Activated CD4-positive, alpha-beta memory T cell treated with anti-CD3 and anti-CD28 coated beads for 36 hours (primary cell): ENCODE measurements around the gene PLA2G6. TPM values are rescaled to one million over a fixed set of nuclear protein-coding genes. Genes with fewer than 3 reads are reported as not detected.
A peak's percentile ranks its signal among the peaks of the same experiment; 100 is the strongest.
"Not testable (repeated sequence)": the region's sequence is repeated elsewhere in the genome, so short reads cannot be mapped to it uniquely, and the experiment has no call there.

ENCODE experiments used
- CTCF ChIA-PET: fragments of 350-600 bp; sonication (Branson Sonifier 250); formaldehyde crosslinking; loops from one replicate; lab custom pipeline; 2021; ENCODE audit warnings: antibody characterized with exemption, inconsistent platforms; lab: Charles Lee
- POLR2A ChIA-PET: fragments of 350-600 bp; sonication (Branson Sonifier 250); formaldehyde crosslinking; loops from one replicate; lab custom pipeline; 2021; ENCODE audit warnings: antibody characterized with exemption; lab: Charles Lee
- DNase-seq: peaks from one replicate; pipeline ENCODE4 v3.0.0-alpha.2; 2020
- H3K27ac Mint-ChIP-seq: one replicate; pipeline ENCODE4 v1.8.0; 2021; ENCODE audit warnings: mixed read lengths
- H3K27me3 Mint-ChIP-seq: one replicate; pipeline ENCODE4 v1.8.0; 2021; ENCODE audit warnings: mixed read lengths
- H3K36me3 Mint-ChIP-seq: one replicate; pipeline ENCODE4 v1.8.0; 2021; ENCODE audit warnings: mixed read lengths
- H3K4me1 Mint-ChIP-seq: one replicate; pipeline ENCODE4 v1.8.0; 2021; ENCODE audit warnings: low read depth, mixed read lengths
- H3K4me3 Mint-ChIP-seq: one replicate; pipeline ENCODE4 v1.8.0; 2021; ENCODE audit warnings: mild to moderate bottlenecking, mixed read lengths
- H3K9me3 Mint-ChIP-seq: one replicate; pipeline ENCODE4 v1.8.0; 2021; ENCODE audit warnings: mixed read lengths
- intact Hi-C: fragments of 100-400 bp; cut with micrococcal nuclease; formaldehyde crosslinking; loops from one replicate; pipeline ENCODE4 v1.15.1; 2023
- total RNA-seq, 2 experiments: library from RNA; stranded (reverse); gene quantifications; one replicate each; pipeline ENCODE4 v1.2.3, GENCODE V29; 2021

Gene PLA2G6
- total RNA-seq, 2 experiments from 2014 or later = 63.7 to 69.5 TPM

- H3K4me3 Mint-ChIP-seq = no peak overlapping the region
- H3K9me3 Mint-ChIP-seq = no peaks in the 10 kb centered on the region
- DNase-seq = no peak
- no peaks in the 10 kb centered on the region for H3K27me3 Mint-ChIP-seq
- H3K36me3 Mint-ChIP-seq = peaks cover 3% of the 10 kb centered on the region
- no peaks in the 10 kb centered on the region for H3K4me1 Mint-ChIP-seq
- CTCF ChIA-PET = interaction anchor here (0.6 to 1.5 kb wide), 3 partner anchors 8 to 449 kb away, joined by 3 to 4 read pairs (median 4); no protein-coding TSS in a partner anchor
- POLR2A ChIA-PET = interaction anchor here (0.9 kb wide), 1 partner anchor 20 kb away, joined by 3 read pairs; no protein-coding TSS in a partner anchor
- intact Hi-C loops = no loop called here
- no peak overlapping the region for H3K27ac Mint-ChIP-seq
Measured at GRCh38 chr22:38122616-38123015, 59.0 kb downstream of the PLA2G6 start.

GRCh38 chr22:38120359-38121110 lies 61.1 kb downstream of the PLA2G6 start:
- H3K27ac Mint-ChIP-seq = no peak overlapping the region
- no peaks in the 10 kb centered on the region for H3K9me3 Mint-ChIP-seq
- no peaks in the 10 kb centered on the region for H3K4me1 Mint-ChIP-seq
- ChIA-PET CTCF (no interaction called here), POLR2A (no interaction called here)
- H3K27me3 Mint-ChIP-seq = no peaks in the 10 kb centered on the region
- no peaks in the 10 kb centered on the region for H3K36me3 Mint-ChIP-seq
- intact Hi-C loops = no loop called here
- no peak overlapping the region for H3K4me3 Mint-ChIP-seq
- DNase-seq = no peak

- DNase-seq, H3K4me1 Mint-ChIP-seq, H3K36me3 Mint-ChIP-seq, POLR2A ChIA-PET, H3K4me3 Mint-ChIP-seq, H3K27ac Mint-ChIP-seq, H3K27me3 Mint-ChIP-seq, intact Hi-C loops, H3K9me3 Mint-ChIP-seq: not testable (repeated sequence)
- CTCF ChIA-PET = interaction anchor here (1.2 kb wide), 1 partner anchor 25 kb away, joined by 3 read pairs; no protein-coding TSS in a partner anchor
Measured at GRCh38 chr22:38118747-38119146, 62.9 kb downstream of the PLA2G6 start.

- peaks cover 3% of the 10 kb centered on the region for H3K4me1 Mint-ChIP-seq
- CTCF ChIA-PET = interaction anchor here (1.2 kb wide), 1 partner anchor 26 kb away, joined by 3 read pairs; no protein-coding TSS in a partner anchor
- H3K27ac Mint-ChIP-seq = no peak overlapping the region
- no peaks in the 10 kb centered on the region for H3K9me3 Mint-ChIP-seq
- POLR2A ChIA-PET = no interaction called here
- DNase-seq = no peak
- H3K27me3 Mint-ChIP-seq = no peaks in the 10 kb centered on the region
- no peak overlapping the region for H3K4me3 Mint-ChIP-seq
- intact Hi-C loops = no loop called here
- H3K36me3 Mint-ChIP-seq = peaks cover 2% of the 10 kb centered on the region
Measured at GRCh38 chr22:38118182-38118581, 63.4 kb downstream of the PLA2G6 start.

GRCh38 chr22:38117556-38117955 lies 64.1 kb downstream of the PLA2G6 start:
- CTCF ChIA-PET, intact Hi-C loops: not testable (repeated sequence)

GRCh38 chr22:38115423-38116205 lies 66.0 kb downstream of the PLA2G6 start:
- CTCF ChIA-PET = interaction anchor here (0.6 to 3.6 kb wide), 19 partner anchors 9 to 1566 kb away, joined by 3 to 25 read pairs (median 5); no protein-coding TSS in a partner anchor
- Mint-ChIP-seq H3K27ac (no peak overlapping the region), H3K9me3 (no peaks in the 10 kb centered on the region), H3K36me3 (peaks cover 2% of the 10 kb centered on the region), H3K27me3 (no peaks in the 10 kb centered on the region), H3K4me1 (peaks cover 3% of the 10 kb centered on the region), H3K4me3 (no peak overlapping the region)
- POLR2A ChIA-PET = no interaction called here
- no peak for DNase-seq
- intact Hi-C loops = no loop called here

More at GRCh38 chr22:38117556-38117955, 64.1 kb downstream of the PLA2G6 start:
- H3K4me1 Mint-ChIP-seq, H3K4me3 Mint-ChIP-seq, H3K9me3 Mint-ChIP-seq, H3K27me3 Mint-ChIP-seq, POLR2A ChIA-PET, H3K36me3 Mint-ChIP-seq, DNase-seq, H3K27ac Mint-ChIP-seq: not testable (repeated sequence)

- DNase-seq = peak; percentile 85
- Mint-ChIP-seq H3K9me3 (no peaks in the 10 kb centered on the region), H3K27ac (no peak overlapping the region), H3K4me3 (no peak overlapping the region), H3K27me3 (no peaks in the 10 kb centered on the region), H3K4me1 (peaks cover 3% of the 10 kb centered on the region), H3K36me3 (peaks cover 2% of the 10 kb centered on the region)
- CTCF ChIA-PET = interaction anchor here (0.6 to 3.6 kb wide), 38 partner anchors 8 to 1565 kb away, joined by 3 to 25 read pairs (median 4); no protein-coding TSS in a partner anchor
- intact Hi-C loops = loop anchor here (1.0 kb wide), 1 partner anchor 116 kb away; no protein-coding TSS in a partner anchor
- POLR2A ChIA-PET = no interaction called here
Measured at GRCh38 chr22:38114484-38115398, 66.9 kb downstream of the PLA2G6 start.

- ChIA-PET CTCF (interaction anchor here (0.9 to 1.8 kb wide), 3 partner anchors 9 to 118 kb away, joined by 3 to 7 read pairs (median 3); no protein-coding TSS in a partner anchor), POLR2A (no interaction called here)
- Mint-ChIP-seq H3K36me3 (peaks cover 2% of the 10 kb centered on the region), H3K9me3 (no peaks in the 10 kb centered on the region), H3K4me1 (peaks cover 3% of the 10 kb centered on the region), H3K27ac (no peak overlapping the region), H3K4me3 (no peak overlapping the region), H3K27me3 (no peaks in the 10 kb centered on the region)
- intact Hi-C loops = no loop called here
- DNase-seq = no peak
Measured at GRCh38 chr22:38112381-38112780, 69.2 kb downstream of the PLA2G6 start.

- peaks cover 2% of the 10 kb centered on the region for H3K36me3 Mint-ChIP-seq
- no peak overlapping the region for H3K4me3 Mint-ChIP-seq
- H3K27me3 Mint-ChIP-seq = no peaks in the 10 kb centered on the region
- POLR2A ChIA-PET = no interaction called here
- intact Hi-C loops = no loop called here
- peaks cover 3% of the 10 kb centered on the region for H3K4me1 Mint-ChIP-seq
- DNase-seq = no peak
- H3K27ac Mint-ChIP-seq = no peak overlapping the region
- no peaks in the 10 kb centered on the region for H3K9me3 Mint-ChIP-seq
- CTCF ChIA-PET = interaction anchor here (1.0 kb wide), 1 partner anchor 59 kb away, joined by 3 read pairs; no protein-coding TSS in a partner anchor
Measured at GRCh38 chr22:38111925-38112355, 69.7 kb downstream of the PLA2G6 start.

GRCh38 chr22:38110863-38111852 lies 70.5 kb downstream of the PLA2G6 start:
- intact Hi-C loops = no loop called here
- Mint-ChIP-seq H3K9me3 (no peaks in the 10 kb centered on the region), H3K36me3 (peaks cover 2% of the 10 kb centered on the region), H3K27me3 (no peaks in the 10 kb centered on the region), H3K27ac (no peak overlapping the region), H3K4me1 (peaks cover 3% of the 10 kb centered on the region), H3K4me3 (no peak overlapping the region)
- no peak for DNase-seq
- ChIA-PET POLR2A (no interaction called here), CTCF (interaction anchor here (1.0 kb wide), 1 partner anchor 59 kb away, joined by 3 read pairs; no protein-coding TSS in a partner anchor)
